IPS DF 4.7 (cell line): ENCODE measurements around the gene ADAMTS19.
"Not testable (repeated sequence)": the region's sequence is repeated elsewhere in the genome, so short reads cannot be mapped to it uniquely, and the experiment has no call there.

ENCODE experiments used
- DNase-seq: peaks from one replicate; pipeline ENCODE4 v3.0.0-alpha.2; 2013; ENCODE audit warnings: low spot score; ENCODE audit errors: extremely low read depth

Gene ADAMTS19

DNA sequence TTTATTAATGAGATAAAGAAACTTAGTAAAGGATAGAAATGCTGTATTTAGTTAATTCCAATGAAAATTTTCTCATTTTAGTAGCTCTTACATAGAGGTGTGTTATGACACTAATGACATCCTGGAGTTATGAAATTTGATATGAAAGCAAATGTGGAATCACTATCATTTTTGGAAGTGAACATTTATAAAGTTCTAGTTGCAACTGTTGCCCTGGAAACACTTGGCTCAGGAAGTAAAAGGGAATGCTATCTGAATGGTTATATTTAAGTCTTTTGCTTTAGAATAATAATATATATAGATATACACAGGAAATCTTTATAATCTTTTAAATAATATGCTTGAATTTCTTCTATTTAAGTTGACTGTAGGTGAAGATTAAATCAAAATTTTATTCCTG lies 16.7 kb downstream of the ADAMTS19 start:
- no peak for DNase-seq

DNA sequence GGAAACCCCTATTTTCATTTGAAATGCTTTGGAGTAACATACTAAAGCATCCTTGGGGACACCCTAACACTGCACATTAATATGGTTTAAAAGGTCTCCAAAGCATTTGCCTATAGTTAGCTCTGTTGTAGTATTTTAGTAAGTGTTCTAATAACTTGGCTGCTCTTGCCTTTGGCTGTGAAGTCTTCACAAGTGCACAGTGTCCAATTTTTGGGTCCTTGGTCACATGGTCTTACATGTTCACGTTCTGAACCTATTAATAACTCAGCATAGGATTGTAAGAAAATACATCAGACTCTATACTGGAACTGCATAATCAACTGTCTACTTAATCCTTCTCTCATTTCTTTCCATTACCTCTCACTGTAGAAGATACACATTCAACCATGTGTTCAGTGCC lies 17.4 kb downstream of the ADAMTS19 start:
- no peak for DNase-seq

GRCh38 chr5:129481161-129481560 lies 21.1 kb downstream of the ADAMTS19 start:
- no peak for DNase-seq

- no peak for DNase-seq
Observed at GRCh38 chr5:129496421-129496820, 36.3 kb downstream of the ADAMTS19 start.

- DNase-seq: no peak
Observed at GRCh38 chr5:129496864-129497595, 36.9 kb downstream of the ADAMTS19 start.

GRCh38 chr5:129499208-129499852 lies 39.2 kb downstream of the ADAMTS19 start:
- DNase-seq: no peak

GRCh38 chr5:129500101-129500500 lies 40.0 kb downstream of the ADAMTS19 start:
- no peak for DNase-seq

DNA sequence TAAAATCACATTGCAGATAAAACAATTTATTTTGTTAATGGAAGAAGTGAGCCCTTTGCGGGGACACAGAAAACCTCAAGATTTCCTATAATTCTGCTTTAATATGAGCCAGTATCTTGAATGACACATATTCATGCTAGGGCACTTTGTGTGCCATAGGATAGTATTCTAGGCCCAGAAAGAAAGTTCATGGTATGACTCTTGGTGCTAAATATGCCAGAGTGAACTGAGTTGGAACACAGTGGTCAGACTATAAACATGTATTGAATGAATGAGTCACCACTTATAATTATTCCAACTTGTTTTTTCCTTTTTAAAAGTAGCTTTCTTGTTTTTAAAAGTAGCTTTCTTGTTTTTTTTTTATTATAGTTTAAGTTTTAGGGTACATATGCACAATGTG lies 46.0 kb downstream of the ADAMTS19 start:
- DNase-seq: no peak

GRCh38 chr5:129506950-129507349 lies 46.9 kb downstream of the ADAMTS19 start:
- no peak for DNase-seq

DNA sequence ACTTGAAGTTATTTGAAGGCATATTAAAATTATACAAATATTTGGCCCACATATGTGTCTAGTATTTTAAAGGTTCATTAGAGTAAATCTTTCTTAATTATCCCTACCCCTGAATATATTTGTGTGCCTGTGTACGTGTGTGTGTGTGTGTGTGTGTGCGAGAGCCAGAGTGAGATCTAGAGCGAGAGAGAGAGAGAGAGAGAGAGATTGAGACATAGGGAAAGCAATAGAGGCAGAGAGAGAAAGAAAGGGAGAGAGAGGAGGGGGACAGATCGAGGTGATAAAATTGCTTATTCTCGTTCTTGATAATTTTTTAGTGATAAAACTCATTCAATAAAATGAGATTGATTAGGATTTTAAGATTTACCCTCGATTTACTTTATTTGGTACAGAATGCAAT lies 47.4 kb downstream of the ADAMTS19 start:
- no peak for DNase-seq

GRCh38 chr5:129508606-129509005 lies 48.5 kb downstream of the ADAMTS19 start:
- no peak for DNase-seq

GRCh38 chr5:129509363-129509975 lies 49.4 kb downstream of the ADAMTS19 start:
- DNase-seq: no peak

GRCh38 chr5:129511291-129511690 lies 51.2 kb downstream of the ADAMTS19 start:
- DNase-seq: no peak

DNA sequence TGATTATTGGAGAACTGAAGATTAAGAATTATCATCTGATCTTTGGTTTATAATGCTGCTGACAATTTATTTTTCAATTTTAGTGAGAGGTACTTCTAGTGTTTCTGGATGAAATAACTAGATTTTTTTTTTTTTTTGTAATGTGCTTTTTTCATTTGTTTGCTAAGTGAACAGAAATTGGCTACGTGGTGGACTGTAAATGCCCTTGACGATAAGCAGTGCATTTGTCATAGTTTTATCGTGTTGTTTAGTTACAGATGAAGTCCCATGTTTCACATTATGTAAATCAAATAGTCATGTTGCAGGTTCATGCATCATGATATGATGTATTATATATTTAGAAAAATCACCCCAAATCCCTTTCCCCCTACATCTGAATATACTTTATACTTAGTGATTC lies 81.0 kb downstream of the ADAMTS19 start:
- DNase-seq: no peak

GRCh38 chr5:129541648-129542251 lies 81.7 kb downstream of the ADAMTS19 start:
- DNase-seq: no peak

GRCh38 chr5:129547137-129547536 lies 87.0 kb downstream of the ADAMTS19 start:
- no peak for DNase-seq

DNA sequence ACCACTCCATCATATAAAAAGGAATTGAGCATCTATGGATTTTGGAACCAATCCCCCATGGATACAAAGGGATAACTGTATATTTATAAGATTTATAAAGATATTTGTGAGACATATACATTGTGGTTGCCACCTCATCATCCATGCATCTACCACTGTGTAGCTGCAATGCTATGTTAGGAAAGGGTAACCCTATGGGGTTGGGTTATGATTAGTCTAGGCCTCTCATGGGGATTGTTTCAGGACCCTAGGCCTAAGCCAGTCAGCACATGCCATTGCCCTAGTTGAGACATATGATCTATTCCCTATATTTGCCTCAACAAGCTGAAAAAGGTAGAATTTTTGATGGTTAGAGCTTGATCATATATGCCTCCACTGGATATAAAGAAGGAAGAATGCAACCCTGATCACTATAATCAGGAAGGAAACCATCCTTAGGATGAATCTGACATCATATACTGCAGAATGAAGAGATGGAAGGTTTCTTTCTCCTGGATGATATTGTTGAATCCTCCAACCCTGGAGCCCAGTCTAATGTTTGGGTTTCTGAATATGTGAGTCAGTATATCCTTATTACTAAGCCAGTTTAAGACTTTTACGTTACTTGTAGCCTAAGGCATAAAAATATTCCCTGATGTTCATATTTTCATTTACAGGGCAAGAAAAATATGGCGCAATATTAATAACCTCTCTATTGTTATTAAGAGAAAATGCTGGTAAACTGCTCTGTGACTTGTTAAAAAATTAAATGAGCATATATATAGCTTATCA lies 94.2 kb downstream of the ADAMTS19 start:
- DNase-seq: no peak

GRCh38 chr5:129563585-129563984 lies 103.5 kb downstream of the ADAMTS19 start:
- no peak for DNase-seq

DNA sequence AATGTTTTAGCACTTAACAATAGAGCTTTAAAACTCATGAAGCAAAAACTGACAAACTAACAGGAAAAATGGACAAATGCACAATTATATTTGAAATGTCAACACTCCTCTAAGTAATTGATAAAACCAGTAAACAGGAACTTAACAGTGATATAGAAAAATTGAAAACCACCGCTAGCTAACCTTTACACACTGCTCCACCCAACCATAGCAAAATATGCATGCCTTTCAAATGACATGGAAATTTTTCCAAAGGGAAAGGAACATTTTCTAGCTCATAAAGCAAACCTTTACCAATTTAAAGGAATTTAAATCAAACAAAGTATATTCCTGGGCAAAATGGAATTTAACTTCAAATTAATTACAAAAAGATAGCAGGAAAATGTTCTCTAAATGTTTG lies 109.2 kb downstream of the ADAMTS19 start:
- DNase-seq: no peak

DNA sequence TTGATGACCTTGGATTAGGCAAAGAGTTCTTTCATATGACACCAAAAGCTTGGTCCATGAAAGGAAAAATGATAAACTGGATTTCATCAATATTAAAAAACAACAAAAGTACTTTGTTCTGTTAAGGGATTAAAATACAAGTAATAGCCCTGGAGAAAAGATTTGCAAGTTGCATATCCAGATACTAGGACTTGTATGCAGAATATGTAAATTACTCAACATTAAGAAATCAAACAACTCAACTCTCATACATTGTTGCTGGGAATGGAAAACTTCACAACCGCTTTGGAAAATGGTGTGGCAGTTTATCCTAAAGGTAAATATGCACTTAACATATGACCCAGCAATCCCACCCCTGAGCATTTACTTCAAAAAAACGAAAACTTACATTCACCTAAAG lies 112.0 kb downstream of the ADAMTS19 start:
- no peak for DNase-seq

DNA sequence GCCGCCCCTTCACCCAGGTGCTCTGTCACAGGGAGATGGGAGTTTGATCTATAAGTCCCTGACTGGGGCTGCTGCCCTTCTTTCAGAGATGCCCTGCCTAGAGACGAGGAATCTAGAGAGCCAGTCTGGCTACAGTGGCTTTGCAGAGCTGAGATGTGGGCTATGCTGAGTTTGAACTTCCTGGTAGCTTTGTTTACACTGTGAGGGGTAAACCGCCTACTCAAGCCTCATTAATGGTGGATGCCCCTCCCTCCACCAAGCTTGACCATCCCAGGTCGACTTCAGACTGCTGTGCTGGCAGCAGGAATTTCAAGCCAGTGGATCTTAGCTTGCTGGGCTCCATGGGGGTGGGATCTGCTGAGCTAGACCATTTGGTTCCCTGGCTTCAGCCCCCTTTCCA lies 124.4 kb downstream of the ADAMTS19 start:
- not testable (repeated sequence) for DNase-seq
